Stimulated activated CD8-positive, alpha-beta memory T cell treated with anti-CD3 and anti-CD28 coated beads, Interleukin-12 subunit alpha, Interleukin-12 subunit beta, amount 100 ng/mL, for 4 hours (primary cell): ENCODE results near the gene CXCL11.
"Not testable (repeated sequence)": the region's sequence is repeated elsewhere in the genome, so short reads cannot be mapped to it uniquely, and the experiment has no call there.

ENCODE experiments used
- DNase-seq: peaks from one replicate; pipeline ENCODE4 v3.0.0-alpha.2; 2020; ENCODE audit warnings: low read depth

CXCL11 gene

GRCh38 chr4:76000279-76000678, 35.6 kb downstream of the CXCL11 start:
- DNase-seq = no peak

- not testable (repeated sequence) for DNase-seq
Measured at GRCh38 chr4:75998525-75999147, 37.2 kb downstream of the CXCL11 start.

- no peak for DNase-seq
Measured at GRCh38 chr4:75997946-75998345, 37.9 kb downstream of the CXCL11 start.

- DNase-seq = no peak
Measured at GRCh38 chr4:75997081-75997480, 38.8 kb downstream of the CXCL11 start.

GRCh38 chr4:75995727-75996126, 40.1 kb downstream of the CXCL11 start:
- no peak for DNase-seq

GRCh38 chr4:75992462-75992861, 43.4 kb downstream of the CXCL11 start:
- DNase-seq = no peak

GRCh38 chr4:75989846-75990528, 45.9 kb downstream of the CXCL11 start:
- DNase-seq = no peak

GRCh38 chr4:75985116-75985515, 50.8 kb downstream of the CXCL11 start:
- DNase-seq = no peak
